GM10847 (cell line): ENCODE results near the gene S1PR2.

Experiments
- POLR2A ChIP-seq: IDR thresholded peaks from 2 replicates; pipeline ENCODE4 v1.6.1; 2011; ENCODE audit not compliant: insufficient read length; ENCODE audit errors: extremely low read depth

Gene S1PR2, protein sequence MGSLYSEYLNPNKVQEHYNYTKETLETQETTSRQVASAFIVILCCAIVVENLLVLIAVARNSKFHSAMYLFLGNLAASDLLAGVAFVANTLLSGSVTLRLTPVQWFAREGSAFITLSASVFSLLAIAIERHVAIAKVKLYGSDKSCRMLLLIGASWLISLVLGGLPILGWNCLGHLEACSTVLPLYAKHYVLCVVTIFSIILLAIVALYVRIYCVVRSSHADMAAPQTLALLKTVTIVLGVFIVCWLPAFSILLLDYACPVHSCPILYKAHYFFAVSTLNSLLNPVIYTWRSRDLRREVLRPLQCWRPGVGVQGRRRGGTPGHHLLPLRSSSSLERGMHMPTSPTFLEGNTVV

DNA sequence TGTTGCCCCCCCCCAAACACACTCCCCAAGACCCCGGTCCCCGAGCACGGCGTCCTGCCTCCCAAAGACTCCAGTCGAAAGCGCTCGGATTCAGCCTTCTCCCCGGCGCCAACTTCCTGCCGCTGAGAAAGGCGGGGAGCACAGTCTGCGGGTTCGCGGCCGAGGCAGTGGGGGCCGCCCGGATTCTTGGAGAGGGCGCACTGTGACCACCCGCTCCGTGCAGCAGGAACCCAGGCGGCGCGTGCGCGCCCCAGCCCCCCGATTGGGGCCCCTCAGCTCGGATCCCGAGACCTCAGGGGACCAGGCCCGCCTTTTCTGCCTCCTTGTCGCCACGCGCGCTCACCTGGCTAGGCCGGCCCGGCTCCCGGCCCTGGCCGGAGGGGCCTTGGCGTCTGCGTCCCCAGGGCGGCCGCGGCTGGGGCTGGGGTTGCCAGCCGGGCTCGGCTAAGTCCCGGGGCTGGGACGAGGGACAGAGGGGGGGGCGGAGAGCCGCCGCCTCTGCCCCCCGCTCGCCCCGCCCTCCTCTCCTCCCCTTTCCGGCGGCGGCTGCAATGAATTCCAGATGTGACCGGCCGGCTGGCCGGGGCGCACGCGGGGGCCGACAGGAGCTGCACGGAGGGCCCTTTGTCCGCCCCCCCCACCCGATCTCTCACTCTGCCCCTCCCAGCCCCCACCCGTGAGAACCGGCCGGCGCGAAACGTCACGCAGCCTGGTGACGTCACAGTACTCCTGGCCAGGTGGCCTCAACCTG is at the start of gene S1PR2:
Gene S1PR2 (minus strand): TSS at position 471 of the 751 bp plus-strand sequence. CDS start 6,426 bp downstream, outside the sequence.
- TF ChIP-seq POLR2A, result peak; percentile 67

DNA sequence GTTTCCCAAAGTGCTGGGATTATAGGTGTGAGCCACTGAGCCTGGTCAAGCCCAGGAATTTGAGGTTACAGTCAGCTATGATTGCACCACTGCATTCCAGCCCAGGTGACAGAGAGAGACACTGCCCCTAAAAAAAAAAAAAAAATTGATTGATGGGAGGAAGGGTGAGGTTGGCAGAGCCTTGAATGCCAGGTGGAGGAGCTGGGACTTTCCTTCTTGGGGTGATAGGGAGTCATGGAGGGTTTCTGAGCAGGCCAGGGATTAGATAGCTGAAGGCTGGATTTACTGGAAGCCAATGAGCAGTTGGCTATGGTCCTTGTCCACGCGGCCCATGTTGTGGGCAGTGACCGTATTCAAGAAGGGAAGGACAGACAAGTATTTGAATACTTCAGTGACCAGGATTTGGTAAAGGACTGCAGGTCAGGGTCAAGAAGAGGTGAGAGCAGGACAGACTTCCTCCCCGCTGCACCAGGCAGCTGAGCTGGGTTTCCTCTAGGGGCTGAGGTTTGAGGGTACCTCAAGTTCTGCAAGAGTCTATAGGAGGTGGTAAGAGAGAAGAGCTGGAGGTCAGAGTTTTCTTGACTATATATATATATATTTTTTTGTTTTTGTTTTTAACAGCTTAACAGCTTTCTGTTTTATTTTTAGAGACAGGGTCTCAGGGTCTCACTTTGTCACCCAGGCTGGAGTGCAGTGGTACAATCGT is 48.8 kb upstream of the S1PR2 start:
- TF ChIP-seq POLR2A, result no peak

DNA sequence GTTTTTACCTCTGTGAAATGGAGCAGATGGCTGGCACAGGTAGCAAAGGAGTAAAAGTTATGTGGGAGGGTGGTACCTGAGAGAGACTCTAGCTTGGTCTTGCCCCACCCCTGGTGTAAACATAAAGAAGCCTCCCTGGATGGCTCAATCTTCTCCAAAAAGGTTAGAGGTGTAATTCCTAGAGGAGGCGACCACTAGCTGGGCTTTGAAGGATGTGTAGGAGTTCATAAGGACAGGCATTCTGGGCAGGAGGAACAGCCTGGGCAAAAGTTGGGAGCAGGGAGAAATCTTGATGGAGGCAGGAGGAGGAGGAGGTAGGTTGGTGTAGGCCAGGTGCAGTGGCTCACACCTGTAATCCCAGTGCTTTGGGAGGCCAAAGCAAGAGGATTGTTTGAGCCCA is 47.8 kb upstream of the S1PR2 start:
- TF ChIP-seq POLR2A, result no peak

DNA sequence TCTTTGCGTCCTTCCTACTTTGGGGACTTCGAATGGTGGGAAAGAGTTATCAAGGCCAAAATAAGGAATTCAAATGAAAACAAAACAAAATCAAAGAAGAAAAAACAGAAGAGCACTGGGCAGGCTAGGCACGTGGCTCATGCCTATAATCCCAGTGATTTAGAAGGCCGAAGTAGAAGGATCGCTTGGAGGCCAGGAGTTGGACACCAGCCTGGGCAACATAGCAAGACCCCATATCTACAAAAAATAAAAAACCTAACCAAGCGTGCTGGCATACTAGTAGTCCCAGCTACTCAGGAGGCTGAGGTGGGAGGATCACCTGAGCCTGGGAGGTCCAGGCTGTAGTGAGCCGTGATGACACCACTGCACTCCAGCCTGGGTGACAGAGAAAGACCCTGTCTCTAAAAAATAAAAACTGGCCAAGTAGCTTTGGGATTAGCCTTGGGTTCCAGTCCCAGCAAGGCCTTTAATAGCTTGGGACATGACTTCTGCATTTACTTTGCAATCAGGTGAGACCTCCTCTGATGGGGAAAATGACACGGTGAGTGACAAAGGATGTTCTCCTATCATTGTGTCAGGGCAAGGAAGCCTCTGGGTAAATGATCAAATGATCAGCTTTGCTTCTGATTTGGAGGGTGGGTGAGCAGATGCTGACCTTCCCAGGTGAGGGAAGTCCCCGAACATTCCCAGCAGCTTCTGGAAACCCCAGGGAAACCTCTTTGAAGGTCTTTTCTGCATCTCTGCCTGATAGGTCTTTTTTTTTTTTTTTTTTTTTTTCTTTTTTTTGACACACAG is 46.9 kb upstream of the S1PR2 start:
- no peak for TF ChIP-seq POLR2A

DNA sequence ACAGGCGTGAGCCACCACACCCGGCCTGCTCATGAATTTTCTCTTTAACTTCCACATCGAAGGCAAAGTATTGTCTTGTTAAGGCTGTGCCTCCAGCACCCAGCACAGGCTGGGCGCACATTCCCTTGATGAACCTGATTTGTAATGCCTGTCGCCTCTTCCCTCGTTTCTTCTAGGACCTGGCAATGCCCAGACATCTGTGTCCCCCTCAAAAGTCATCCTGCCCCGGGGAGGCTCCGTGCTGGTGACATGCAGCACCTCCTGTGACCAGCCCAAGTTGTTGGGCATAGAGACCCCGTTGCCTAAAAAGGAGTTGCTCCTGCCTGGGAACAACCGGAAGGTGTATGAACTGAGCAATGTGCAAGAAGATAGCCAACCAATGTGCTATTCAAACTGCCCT is 43.5 kb upstream of the S1PR2 start:
- TF ChIP-seq POLR2A, result no peak

DNA sequence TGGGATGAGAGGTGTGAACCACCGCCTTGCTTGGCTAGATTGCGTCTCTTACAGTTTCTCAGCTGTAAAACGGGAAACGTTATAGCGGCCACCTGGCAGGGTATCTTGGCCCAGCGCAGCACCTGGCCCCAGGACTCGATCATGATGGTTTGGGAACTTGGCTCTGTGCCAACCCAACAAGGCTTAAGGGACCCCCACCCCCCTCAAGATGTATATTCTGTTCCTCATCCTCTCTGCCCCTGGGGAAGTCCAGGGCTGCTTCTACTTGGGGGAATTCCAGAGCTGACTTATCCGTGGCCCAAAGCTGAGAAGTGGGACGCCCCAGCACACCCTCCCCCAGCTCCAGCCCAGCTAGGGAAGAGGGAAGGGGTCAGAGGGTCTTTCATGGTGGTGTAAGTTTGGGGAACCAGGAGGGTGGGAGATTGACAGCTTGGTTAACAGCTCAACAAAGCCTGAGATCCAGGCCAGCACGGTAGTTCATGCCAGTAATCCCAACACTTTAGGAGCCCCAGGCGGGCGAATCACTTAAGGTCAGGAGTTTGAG is 40.5 kb upstream of the S1PR2 start:
- no peak for TF ChIP-seq POLR2A

DNA sequence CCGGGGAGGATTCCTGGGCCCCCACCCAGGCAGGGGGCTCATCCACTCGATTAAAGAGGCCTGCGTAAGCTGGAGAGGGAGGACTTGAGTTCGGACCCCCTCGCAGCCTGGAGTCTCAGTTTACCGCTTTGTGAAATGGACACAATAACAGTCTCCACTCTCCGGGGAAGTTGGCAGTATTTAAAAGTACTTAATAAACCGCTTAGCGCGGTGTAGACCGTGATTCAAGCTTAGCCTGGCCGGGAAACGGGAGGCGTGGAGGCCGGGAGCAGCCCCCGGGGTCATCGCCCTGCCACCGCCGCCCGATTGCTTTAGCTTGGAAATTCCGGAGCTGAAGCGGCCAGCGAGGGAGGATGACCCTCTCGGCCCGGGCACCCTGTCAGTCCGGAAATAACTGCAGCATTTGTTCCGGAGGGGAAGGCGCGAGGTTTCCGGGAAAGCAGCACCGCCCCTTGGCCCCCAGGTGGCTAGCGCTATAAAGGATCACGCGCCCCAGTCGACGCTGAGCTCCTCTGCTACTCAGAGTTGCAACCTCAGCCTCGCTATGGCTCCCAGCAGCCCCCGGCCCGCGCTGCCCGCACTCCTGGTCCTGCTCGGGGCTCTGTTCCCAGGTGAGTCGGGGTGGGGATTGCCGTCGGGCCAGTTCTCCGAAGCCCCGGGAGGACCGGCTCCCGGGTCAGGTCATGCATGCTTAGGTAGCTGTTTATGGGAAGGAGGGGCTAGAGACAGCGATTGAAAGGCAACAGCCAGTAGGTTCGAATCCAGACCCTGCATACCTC is 39.7 kb upstream of the S1PR2 start, which contains the start of gene ICAM1:
Gene ICAM1 (plus strand): TSS at position 505 of the 779 bp plus-strand sequence. CDS start 40 bp downstream, at position 545.
- peak; percentile 99 for TF ChIP-seq POLR2A

DNA sequence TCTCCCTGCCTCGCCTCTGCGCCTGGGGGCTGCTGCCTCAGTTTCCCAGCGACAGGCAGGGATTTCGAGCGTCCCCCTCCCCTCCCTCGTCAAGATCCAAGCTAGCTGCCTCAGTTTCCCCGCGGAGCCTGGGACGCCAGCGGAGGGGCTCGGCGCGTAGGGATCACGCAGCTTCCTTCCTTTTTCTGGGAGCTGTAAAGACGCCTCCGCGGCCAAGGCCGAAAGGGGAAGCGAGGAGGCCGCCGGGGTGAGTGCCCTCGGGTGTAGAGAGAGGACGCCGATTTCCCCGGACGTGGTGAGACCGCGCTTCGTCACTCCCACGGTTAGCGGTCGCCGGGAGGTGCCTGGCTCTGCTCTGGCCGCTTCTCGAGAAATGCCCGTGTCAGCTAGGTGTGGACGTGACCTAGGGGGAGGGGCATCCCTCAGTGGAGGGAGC is 39.1 kb upstream of the S1PR2 start:
- TF ChIP-seq POLR2A, result no peak

DNA sequence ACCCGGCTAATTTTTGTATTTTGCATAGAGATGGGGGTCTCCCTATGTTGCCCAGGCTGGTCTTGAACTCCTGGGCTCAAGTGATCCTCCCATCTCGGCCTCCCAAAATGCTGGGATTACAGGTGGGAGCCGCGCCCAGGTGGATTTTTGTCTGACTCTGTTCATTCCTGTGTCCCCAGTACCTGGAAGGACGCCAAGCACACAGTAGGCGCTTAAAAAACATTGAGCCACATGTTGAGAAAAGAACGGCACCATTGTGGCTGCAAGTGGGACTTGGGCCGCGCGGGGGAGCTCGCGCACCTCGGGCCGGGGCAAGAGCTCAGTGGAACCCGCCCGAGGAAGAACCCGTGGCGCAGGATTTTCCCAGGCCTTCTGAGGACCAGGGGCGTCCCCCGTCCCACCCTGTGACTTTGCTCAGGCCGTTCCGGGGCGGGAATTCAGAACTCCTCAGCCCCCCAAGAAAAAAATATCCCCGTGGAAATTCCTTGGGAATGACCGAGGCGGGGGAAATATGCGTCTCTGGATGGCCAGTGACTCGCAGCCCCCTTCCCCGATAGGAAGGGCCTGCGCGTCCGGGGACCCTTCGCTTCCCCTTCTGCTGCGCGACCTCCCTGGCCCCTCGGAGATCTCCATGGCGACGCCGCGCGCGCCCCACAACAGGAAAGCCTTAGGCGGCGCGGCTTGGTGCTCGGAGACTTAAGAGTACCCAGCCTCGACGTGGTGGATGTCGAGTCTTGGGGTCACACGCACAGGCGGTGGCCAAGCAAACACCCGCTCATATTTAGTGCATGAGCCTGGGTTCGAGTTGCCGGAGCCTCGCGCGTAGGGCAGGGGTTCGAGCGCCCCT is 38.4 kb upstream of the S1PR2 start:
- TF ChIP-seq POLR2A, result no peak

DNA sequence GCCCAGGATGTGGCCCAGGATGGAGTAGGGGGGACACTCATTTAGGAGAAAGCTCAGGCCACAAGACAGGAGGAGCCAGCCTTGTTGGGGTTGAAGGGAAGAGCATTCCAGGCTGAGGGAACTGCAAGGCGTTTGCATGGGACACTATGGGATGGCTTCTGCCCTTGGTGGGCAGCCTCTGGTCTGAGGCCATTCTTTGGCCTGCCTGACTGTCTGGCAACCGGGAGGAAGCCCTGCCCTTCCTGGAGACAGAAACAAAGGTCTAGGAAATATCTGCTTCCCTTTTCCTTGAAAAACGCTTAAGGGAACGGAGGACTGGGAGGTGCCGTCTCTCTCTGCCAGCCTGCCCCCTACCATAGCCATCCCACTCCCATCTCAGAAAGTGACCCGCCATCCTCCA is 36.9 kb upstream of the S1PR2 start:
- TF ChIP-seq POLR2A, result no peak

DNA sequence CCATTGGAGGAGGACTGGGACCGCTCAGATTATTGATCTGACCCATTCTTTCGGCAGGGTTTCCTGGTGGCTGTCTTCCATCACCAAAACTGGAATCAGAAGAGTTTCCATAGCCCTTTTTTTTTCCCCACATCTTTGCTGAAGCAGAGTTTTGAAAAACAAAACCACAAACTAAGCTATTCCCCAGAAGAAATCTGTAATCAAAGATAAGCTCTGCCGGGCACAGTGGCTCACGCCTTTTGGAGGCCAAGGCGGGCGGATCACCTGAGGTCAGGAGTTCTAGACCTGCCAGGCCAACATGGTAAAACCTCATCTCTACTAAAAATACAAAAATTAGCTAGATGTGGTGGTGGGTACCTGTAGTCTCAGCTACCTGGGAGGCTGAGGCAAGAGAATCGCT is 35.6 kb upstream of the S1PR2 start:
- TF ChIP-seq POLR2A, result no peak

DNA sequence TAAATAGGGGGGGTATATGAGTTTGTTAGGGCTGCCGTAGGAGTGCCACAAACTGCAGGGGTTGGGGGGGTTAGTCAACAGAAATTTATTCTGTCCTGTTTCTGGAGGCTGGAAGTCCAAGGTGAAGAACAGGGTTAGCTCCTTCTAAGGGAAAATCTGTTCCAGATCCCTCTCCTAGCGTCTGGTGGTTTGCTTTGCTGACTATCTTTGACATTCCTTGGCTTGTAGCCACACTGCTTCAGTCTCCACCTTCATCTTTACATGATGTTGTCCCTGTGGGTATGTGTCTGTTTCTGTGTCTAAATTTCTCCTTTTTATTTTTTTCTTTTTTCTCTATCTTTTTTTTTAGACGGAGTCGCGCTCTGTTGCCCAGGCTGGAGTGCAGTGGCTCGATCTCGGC is 31.6 kb upstream of the S1PR2 start:
- TF ChIP-seq POLR2A, result no peak

DNA sequence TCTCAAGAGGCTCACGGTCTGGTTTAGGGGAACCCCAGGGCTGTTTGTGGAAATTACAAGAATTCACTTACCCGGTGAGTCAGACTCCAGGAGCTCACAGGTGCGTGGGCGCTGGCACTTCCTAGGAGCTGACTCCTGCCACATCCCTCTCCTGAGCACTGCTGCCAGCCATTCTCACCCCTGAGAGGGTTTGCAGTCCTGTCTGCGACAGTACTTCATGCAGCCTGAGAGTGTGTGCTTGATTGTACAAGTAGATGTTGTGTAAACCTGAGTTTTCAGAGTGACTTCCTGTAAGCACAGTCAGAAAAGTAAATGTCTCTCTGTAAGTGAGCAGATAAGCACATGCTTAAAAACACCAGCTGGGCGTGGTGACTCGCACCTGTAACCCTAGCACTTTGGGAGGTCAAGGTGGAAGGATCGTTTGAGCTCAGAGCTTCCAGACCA is 29.0 kb upstream of the S1PR2 start:
- TF ChIP-seq POLR2A, result no peak
